ENCODE measurements around the gene BEGAIN.

GRCh38 chr14:100580316-100581227, 6.6 kb downstream of the BEGAIN start:
- TF ChIP-seq CTCF (IDR thresholded peaks at IDR 0.05; ENCODE audit: poor library complexity), result no peak
- TF ChIP-seq EZH2 (IDR thresholded peaks at IDR 0.05; ENCODE audit: borderline replicate concordance), result no peak

Measured in hepatocyte (in vitro differentiated cells).